ENCODE measurements around the gene CDY1. TPM values are rescaled to one million over a fixed set of nuclear protein-coding genes. Genes with fewer than 3 reads are reported as not detected.
"Not testable (repeated sequence)": the region's sequence is repeated elsewhere in the genome, so short reads cannot be mapped to it uniquely, and the experiment has no call there.

The CDY1 gene, protein sequence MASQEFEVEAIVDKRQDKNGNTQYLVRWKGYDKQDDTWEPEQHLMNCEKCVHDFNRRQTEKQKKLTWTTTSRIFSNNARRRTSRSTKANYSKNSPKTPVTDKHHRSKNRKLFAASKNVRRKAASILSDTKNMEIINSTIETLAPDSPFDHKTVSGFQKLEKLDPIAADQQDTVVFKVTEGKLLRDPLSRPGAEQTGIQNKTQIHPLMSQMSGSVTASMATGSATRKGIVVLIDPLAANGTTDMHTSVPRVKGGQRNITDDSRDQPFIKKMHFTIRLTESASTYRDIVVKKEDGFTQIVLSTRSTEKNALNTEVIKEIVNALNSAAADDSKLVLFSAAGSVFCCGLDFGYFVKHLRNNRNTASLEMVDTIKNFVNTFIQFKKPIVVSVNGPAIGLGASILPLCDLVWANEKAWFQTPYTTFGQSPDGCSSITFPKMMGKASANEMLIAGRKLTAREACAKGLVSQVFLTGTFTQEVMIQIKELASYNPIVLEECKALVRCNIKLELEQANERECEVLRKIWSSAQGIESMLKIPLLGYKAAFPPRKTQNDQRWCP
- not detected for total RNA-seq

DNA sequence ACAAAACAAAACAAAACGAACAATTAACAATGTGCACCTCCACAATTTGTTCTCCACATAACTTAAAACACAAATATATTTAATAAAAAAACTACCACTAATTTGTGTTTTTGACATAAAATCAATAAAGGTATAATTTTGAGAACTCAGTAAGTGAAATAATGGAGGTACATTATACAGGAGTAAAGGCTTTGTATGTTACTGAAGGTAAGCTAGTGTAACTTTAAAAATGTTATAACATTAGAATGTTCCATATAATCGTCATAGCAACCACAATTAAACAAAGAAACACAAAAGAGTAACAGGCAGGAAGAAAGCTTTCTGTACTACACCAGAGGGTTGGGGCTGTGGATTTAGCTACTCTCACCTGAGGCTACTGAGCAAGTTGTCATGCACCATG is at the start of gene CDY1:
Gene CDY1, plus strand, starts transcription at position 301 of the 400 bp plus-strand sequence. CDS start 326 bp downstream, outside the sequence.
- H3K27me3 ChIP-seq; H3K36me3 ChIP-seq; H3K4me1 ChIP-seq; intact Hi-C loops (cut with DNase I); DNase-seq (ENCODE audit: low spot score in 2 of 2); H3K27ac ChIP-seq; H3K4me3 ChIP-seq; H3K9me3 ChIP-seq: not testable (repeated sequence)

DNA sequence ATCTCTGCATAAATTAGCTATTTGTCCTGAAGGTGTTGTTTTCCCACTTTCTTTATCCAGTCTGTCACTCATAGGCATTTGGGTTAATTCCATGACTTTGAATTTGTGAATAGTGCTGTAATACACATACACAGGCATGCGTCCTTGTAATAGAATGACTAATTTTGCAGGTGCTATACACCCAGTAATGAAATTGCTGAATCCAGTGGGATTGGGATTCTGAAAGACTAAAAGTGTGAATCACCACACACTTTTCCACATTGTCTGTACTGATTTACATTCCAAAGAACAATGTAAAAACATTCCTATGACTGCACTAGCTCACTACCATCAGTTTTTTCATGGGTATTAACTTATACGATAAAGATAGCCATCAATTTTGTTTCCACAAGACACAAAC is 28.6 kb upstream of the CDY1 start:
- H3K27ac ChIP-seq; DNase-seq (ENCODE audit: low spot score in 2 of 2); H3K4me3 ChIP-seq; intact Hi-C loops (cut with DNase I); H3K4me1 ChIP-seq; H3K36me3 ChIP-seq; H3K27me3 ChIP-seq; H3K9me3 ChIP-seq: not testable (repeated sequence)

DNA sequence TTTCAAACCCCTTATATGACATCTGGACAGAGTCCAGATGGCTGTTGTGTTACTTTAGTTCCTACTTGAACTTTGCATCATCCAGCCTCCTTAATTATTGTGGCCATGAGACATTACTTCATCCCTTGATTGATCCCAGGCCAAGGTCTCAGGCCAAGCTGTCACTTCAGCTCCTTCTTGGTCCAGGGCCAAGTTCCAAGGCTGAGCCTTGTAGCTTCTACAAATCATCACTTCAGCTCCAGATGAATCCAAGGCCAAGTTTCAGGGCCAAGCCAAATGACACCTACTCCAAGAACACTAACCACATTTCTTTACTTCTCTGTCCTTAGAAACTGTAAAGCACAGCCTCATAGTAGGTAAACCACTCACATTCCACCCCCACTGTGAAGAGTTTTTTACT is 1.7 kb upstream of the CDY1 start:
- H3K9me3 ChIP-seq; H3K27me3 ChIP-seq; intact Hi-C loops (cut with DNase I); H3K36me3 ChIP-seq; H3K4me3 ChIP-seq; H3K27ac ChIP-seq; DNase-seq (ENCODE audit: low spot score in 2 of 2); H3K4me1 ChIP-seq: not testable (repeated sequence)

DNA sequence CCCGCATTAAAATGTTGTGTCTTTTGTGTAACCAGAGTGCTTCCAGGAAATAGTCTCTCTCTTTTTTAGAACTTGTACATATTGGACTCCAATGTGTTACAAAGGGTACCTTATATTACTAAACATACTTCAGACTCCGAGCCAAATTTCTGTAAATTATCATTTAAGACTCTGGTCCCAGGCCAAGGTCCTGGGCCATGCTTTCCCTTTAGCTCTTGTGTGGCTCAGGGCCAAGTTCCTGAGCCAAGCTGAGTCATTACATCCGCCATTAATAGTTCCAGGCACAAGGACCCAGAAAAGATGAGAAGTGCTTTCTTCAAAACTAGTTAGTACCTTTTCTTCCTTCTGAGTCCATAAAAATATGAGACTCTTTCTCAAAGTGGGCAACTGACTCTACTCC is 4.6 kb downstream of the CDY1 start:
- H3K36me3 ChIP-seq; H3K27me3 ChIP-seq; H3K4me3 ChIP-seq; intact Hi-C loops (cut with DNase I); H3K27ac ChIP-seq; H3K4me1 ChIP-seq; H3K9me3 ChIP-seq; DNase-seq (ENCODE audit: low spot score in 2 of 2): not testable (repeated sequence)

DNA sequence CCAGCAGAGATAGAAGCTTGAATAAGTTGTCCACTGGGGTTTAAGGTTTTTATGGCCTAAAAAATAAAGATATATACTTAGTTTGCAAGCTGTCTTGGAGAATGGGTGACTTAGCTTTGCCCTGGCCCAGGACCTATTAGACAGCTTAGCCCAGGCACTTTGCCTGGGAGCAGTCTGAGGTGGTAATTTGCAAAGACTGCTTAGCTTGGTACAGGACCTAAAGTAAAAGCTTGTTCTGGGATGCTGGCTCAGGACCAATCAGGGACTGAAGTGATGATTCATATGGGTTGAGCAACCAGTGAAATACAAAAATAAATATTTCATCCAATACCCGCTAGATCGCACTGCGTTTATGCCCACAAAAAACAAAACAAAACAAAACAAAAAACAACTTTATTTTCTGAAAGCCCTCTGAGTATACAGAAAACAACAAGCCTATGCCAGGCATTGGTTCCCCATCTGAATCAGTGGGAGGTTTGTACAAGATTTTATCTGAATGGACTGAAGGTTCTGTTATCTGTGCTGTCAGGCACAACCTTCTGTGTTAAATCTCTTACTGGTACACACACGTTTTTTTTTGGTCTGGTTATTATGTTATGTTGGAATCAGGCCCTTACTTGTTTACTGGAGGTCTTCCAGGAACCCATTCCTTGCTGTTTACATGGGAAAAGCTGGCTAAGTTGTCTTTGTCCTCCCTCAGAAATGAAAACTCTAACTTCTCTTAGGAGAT is 8.6 kb downstream of the CDY1 start:
- H3K36me3 ChIP-seq; H3K9me3 ChIP-seq; H3K27ac ChIP-seq; H3K4me3 ChIP-seq; DNase-seq (ENCODE audit: low spot score in 2 of 2); H3K4me1 ChIP-seq; H3K27me3 ChIP-seq; intact Hi-C loops (cut with DNase I): not testable (repeated sequence)

DNA sequence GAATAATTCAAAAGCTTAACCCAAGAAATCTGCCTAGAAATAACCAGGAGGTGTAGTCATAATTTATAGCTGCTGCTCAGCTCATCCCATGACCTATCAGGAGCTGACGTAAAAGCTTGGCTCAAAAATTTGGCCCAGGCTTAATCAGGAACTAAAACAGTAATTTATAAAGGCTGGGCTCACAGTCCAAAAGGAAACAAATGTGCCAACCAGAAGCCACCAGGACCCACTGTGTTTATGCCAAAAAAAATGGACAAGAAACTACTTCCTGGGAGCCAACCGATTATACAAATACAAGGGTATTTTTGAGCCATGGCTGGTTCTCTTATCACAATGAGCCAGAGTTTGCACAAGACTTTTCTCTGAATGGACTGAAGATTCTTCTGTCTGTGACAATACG is 17.9 kb downstream of the CDY1 start:
- H3K4me3 ChIP-seq; H3K36me3 ChIP-seq; DNase-seq (ENCODE audit: low spot score in 2 of 2); H3K27ac ChIP-seq; H3K27me3 ChIP-seq; H3K9me3 ChIP-seq; intact Hi-C loops (cut with DNase I); H3K4me1 ChIP-seq: not testable (repeated sequence)

DNA sequence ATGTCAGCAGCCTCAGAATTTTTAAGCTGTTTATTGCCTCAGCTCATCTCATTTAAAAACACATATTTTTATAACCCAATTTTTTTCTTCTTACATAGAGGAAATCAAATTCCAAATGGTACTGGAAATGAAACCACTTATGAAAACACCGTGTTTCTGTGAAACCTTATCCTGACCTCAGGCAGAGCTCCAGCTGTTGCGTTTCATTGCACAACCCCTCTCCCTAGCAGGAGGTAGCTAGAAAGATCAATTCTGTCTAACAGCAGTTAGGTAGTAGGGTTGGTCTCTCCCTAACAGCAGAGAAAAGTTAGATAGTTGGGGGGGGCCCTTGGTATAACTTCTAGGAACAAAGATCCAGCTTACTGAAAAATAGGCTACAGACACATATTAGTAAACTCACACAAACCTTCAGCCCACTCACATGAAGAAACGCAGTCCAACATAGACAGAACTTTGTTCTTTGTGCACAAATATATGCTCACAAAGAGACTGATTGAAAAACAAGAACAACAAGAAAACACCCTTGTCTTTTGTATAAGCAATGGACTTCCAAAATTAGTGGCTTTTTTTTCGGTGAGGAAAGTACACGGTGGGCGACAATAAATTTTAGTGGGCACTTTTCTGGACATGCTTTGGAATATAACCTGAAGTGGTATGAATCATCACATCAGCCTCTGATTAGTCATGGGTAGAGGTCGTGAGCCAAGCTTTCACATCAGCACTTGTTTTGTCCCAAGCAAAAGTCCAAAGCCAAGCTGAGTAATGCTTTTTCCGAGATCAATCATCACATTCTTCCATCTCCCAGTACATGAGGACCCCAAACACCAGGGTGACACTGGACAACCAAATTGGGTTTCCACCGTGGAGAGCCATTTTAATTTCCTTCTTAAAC is 21.4 kb downstream of the CDY1 start:
- intact Hi-C loops (cut with DNase I); H3K4me3 ChIP-seq; H3K4me1 ChIP-seq; H3K9me3 ChIP-seq; DNase-seq (ENCODE audit: low spot score in 2 of 2); H3K27ac ChIP-seq; H3K27me3 ChIP-seq; H3K36me3 ChIP-seq: not testable (repeated sequence)
